T-helper 9 cell (primary cell): Measurements from ENCODE around the gene OXSR1.
"Not testable (repeated sequence)": the region's sequence is repeated elsewhere in the genome, so short reads cannot be mapped to it uniquely, and the experiment has no call there.

Experiments
- DNase-seq: peaks from one replicate; pipeline ENCODE4 v3.0.0-alpha.2; 2020

Gene OXSR1

GRCh38 chr3:38146504-38146903 is 18.8 kb upstream of the OXSR1 start:
- no peak for DNase-seq

- DNase-seq = no peak
These were observed 17.9 kb upstream of the OXSR1 start for GRCh38 chr3:38147421-38147820.

- no peak for DNase-seq
These were observed 16.9 kb upstream of the OXSR1 start for GRCh38 chr3:38148311-38148882.

GRCh38 chr3:38149708-38150107 is 15.6 kb upstream of the OXSR1 start:
- no peak for DNase-seq

DNA sequence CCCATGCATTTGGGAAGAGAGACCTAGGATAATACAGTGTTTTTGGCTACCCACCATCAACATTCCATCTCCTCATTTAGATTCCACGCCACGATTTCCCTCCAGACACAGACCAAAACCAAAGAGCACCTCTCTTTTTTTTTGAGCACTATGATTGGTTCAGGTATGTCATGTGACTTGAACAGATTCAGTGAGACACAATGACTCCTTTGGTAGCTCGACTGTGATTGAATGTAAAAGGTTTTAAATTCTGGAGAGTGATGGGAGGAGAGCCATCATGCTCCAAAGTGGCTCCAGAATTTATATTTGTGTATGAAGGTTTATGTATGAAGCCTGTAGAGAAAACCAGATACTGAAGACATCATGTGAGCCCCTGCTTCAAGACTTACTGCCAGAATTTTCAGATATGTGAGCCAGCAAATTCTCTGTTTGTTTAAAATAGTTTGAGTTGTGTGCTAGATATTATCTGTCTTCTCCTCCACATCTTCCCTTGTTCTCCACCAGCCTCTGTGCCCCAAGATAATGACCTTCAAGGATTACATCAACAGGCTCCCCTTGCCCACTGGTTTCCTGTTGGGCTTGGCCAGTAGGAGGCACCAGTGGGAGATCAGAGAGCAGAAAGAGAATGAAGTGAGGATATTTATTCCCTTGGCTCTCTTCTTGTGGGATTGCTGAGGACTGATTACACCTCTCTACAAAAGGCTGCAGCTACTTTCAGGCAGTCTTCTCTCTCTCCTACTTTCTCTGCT is 14.4 kb upstream of the OXSR1 start:
- DNase-seq = no peak

- no peak for DNase-seq
These were observed 13.6 kb upstream of the OXSR1 start for GRCh38 chr3:38151667-38152265.

DNA sequence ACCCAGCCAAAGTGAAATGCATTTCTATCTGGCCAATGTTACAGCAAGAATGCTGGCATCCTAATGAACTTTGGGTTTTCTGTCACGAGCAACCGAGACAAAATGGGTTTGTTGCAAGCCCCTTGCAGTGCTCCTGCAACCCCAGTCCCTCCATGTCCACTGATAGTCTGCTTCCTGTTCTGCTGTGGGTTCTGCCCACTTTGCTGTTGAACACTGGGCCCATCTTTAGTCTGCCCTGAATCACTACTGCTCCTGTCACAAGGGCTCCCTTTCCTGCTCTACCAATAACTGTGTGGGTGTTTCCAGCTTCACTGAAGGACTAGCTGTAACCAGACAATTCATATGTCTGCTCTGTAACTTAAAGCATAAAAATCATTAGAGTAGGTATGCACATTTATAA is 12.7 kb upstream of the OXSR1 start:
- no peak for DNase-seq

DNA sequence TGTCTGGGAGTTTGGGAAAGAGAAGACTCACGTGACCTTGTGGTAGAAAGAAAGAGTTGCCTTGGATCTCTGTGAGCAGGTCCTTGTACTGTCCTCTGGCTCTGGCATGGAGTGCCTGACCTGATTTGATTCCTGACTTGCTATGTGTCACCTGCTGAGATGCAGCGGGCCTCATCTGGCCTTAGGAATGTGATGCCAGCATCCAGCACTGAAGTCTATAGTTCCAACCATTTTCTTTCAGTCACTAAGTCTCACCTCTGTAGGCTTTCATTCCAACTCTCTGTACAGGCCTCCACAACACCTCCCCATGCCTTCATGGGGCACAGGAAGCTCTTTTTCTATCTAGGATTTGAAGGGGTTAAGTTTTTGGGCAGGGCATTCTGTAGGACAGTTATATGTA is 12.1 kb upstream of the OXSR1 start:
- no peak for DNase-seq

GRCh38 chr3:38154033-38154494 is 11.3 kb upstream of the OXSR1 start:
- DNase-seq = no peak

DNA sequence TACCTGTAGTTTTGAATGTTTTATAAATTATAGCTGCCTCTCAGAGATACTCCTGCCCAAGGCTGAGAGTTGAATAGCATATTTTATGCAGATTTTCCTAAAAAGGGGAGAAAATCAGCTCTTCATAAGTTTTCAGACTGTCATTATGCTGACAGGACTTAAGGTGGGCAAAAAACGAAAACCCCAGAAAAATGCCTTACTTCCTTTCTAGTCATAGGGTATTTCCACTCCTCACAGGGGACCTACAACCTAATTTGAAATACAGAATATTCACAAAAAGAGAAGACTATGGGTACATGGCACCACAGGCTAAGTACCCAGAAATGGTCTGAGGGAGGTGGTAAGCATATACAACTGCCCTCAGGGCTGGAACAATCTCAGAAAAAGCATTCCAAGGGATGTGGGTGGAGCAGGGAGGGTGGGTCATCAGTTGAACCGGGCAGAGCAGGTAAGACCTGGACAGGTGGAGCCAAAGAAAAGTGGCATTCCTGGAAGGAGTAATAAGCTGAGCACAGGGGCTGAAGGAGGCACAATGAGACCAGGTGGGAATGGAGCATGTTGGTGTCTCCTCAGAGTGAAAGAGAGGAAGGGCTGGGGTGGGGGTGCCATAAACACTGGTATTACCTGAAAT is 10.6 kb upstream of the OXSR1 start:
- no peak for DNase-seq

DNA sequence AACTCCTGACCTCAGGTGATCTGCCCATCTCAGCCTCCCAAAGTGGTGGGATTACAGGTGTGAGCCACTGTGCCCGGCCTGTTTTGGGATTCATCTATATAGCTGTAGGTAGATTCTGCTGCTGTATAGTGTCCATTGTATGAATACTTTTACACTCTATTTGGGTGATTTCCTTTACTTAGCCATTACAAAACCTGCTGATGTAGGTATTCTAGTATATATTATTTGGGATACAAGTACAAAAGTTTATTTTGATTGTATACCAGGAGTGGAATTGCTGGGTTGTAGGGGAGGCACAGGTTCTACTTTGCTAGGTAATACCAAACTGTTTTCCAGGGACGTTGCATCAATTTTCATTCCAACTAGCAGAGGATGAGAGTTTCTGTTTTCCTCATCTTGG is 9.5 kb upstream of the OXSR1 start:
- DNase-seq = no peak

DNA sequence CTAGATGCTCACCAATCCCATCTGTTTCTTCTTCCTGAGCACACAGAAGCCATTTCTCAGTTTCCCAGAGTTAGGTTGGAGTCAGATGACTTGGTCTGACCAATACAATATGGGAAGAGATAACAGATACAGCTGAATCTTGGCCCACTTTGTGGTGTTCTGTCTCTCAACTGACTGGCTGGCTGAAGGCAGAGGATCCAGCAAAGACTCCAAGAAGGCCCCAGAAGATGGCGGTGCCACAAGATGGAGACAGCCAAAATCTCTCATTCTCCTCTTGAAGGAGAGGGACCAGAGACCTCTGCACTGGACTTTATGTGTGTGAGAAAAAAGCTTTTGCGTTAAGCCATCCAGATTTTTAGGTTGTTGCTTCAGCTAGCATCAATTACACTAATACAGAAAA is 8.2 kb upstream of the OXSR1 start:
- no peak for DNase-seq

- no peak for DNase-seq
These were observed 7.7 kb upstream of the OXSR1 start for GRCh38 chr3:38157595-38157994.

- no peak for DNase-seq
These were observed 6.9 kb upstream of the OXSR1 start for GRCh38 chr3:38158472-38158871.

DNA sequence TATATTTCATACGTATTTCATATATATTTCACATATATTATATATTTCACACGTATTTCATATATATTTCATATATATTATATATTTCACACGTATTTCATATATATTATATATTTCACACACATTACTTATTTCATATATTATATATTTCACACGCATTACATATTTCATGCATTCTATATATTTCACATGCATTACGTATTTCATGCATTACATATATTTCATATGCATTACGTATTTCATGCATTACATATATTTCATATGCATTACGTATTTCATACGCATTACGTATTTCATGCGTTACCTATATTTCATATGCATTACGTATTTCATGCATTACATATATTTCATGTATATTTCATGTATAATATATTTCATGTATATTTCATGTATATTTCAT is 4.6 kb upstream of the OXSR1 start:
- not testable (repeated sequence) for DNase-seq

DNA sequence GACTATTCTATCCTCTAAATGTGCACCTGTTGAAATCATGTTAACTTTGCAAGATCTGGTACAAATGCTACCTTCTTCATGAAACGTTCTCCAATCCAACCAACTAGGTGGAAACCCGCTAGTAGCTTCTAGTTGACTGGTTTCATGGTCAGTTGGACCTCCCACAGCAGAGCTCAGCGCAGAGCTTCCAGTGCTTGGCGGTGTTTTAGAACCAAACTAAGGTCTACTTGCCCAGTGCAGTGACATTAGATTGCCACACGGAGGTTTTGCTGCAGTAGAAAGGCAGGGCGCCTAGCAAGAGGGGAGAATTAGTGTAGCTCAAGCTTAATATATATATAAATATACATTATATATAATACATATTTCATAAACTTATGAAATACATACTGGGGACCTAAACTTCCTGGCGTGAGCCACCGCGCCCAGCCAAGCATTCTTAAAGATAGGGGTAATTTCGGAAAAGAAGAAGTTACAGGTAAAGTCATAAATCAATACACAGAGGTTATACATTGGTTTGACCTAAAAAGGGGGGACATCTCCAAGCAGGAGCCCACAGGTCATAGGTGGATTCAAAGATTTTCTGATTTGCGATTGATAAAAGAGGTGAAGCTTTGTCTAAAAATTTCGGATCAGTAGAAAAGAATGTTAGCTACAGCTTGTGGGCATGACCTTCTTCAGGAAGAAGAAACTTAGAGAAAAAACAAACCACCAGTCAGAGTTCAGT is 2.1 kb upstream of the OXSR1 start:
- DNase-seq = no peak

- DNase-seq = no peak
These were observed 1.3 kb upstream of the OXSR1 start for GRCh38 chr3:38163841-38164642.

- DNase-seq = no peak
These were observed 740 bp upstream of the OXSR1 start for GRCh38 chr3:38164643-38164951.

DNA sequence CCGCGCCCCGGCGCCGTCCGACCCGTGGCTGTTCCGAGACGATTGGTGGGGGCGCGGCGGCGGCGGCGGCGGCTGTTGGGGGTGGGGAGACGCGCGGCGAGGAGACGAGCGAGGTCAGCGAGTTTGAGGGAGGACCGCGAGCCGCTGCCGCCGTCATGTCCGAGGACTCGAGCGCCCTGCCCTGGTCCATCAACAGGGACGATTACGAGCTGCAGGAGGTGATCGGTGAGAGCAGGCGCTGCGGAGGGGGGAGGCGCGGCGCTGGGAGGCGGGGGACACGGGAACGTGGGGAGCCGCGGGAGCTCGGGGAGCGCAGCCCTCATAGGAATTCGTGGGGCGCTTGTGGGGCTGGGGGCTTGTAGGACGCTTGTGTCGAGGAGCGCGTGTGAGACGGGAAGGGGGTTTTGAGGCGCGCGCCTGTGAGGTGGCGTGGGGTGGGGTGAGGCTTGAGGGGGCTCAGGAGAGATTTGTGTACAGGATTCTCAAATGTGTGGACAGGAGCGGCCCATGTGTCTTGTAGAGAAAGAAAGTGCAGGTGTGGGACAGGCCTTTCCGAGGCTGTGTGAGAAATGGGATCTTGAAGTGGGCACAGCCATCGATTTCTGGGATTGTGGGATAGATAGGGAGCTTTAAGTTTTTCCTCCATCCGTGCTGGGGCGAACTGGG is 518 bp downstream of the OXSR1 start:
- no peak for DNase-seq

DNA sequence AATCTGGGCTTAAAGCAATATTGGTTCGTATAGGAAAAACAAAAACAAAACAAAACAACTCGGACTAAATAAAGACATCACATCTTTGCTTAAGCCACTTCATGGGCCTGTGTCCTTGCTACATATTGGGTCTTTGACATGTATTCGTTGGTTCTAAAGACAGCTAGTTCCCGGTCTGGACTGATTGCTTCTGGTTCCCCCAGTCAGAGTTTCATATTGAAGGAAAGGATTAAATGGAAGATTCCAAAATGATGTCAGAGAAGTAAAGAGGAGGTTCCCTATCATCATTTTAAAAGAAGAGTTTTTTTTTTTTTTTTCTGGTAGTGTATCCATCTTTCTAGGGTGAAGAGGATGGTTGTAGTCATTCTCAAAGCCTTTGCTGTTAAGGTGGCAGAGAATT is 2.3 kb downstream of the OXSR1 start:
- DNase-seq = no peak

DNA sequence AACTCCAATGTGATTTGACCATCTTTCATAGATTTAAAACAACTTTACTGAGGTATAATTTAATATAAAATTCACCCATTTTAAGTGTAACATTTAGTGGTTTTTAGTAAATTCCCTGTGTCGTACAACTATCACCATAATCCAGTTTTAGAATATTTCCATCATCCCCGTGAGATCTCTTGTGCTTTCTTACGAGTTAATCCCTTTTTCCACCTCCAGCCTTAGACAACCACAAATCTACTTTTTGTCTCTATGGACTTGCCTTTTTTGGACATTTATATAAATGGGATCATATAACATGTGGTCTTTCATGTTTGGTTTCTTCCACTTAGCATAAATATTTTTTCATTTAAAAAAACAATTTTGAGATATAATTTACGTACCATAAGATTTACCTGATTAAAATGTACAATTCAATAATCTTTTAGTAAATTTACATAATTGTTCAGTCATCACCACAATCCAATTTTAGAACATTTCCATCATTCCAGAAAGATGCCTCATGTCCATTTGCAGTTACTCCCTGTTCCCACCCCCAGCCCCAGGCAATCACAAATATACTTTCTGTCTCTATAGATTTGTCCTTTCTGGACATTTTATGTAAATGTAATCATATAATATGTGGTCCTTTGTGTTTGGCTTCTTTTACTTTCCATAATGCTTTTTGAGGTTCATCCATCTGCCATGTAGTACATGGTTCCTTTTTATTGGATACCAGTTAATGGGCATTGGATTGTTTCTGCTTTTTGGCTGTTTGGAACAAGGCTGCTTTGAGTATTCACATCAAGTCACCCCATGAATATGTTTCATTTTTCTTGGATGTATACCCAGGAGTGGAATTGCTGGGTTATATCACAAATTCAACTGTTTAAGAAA is 3.1 kb downstream of the OXSR1 start:
- DNase-seq = no peak
